Upper lobe of right lung (tissue), 1 donor: ENCODE data around the gene CAMK1D. TPM values are rescaled to one million over a fixed set of nuclear protein-coding genes. Genes with fewer than 3 reads are reported as not detected.

ENCODE experiments used
- ATAC-seq: fragments of 200-7000 bp; cut with Tn5 transposase; one replicate; pipeline ENCODE4 v1.9.1; 2020; ENCODE audit warnings: mild to moderate bottlenecking, moderate library complexity
- DNase-seq: peaks from one replicate; pipeline ENCODE4 v3.0.0-alpha.2; 2020
- H3K27ac ChIP-seq: fragments of 200-600 bp; one replicate; pipeline ENCODE4 v1.8.0; 2022
- H3K27me3 ChIP-seq: fragments of 200-600 bp; one replicate; pipeline ENCODE4 v1.8.0; 2022; ENCODE audit warnings: mild to moderate bottlenecking
- H3K36me3 ChIP-seq: fragments of 200-600 bp; one replicate; pipeline ENCODE4 v1.8.0; 2022
- H3K4me1 ChIP-seq: fragments of 200-600 bp; one replicate; pipeline ENCODE4 v1.8.0; 2022
- H3K4me3 ChIP-seq: fragments of 200-600 bp; one replicate; pipeline ENCODE4 v1.8.0; 2022; ENCODE audit warnings: mild to moderate bottlenecking
- H3K9me3 ChIP-seq: fragments of 200-600 bp; one replicate; pipeline ENCODE4 v1.8.0; 2022
- intact Hi-C: fragments of 100-400 bp; cut with DNase I; formaldehyde crosslinking; loops from one replicate; pipeline ENCODE4 v1.11.0; 2022
- total RNA-seq: library from RNA; stranded (reverse); fragmentation: NEBNext Ultra II Directional; extraction: Animal tissue kit (Norgen Biotek cat#: 25700); gene quantifications from one replicate; pipeline ENCODE4 v1.2.1, GENCODE V29; 2021
- TF ChIP-seq, protein P1 (sequence below): fragments of 200-600 bp; IDR thresholded peaks from one replicate; pipeline ENCODE4 v1.8.0; 2022; ENCODE audit warnings: antibody characterized with exemption
- donor health status: DM: no; HTN: yes; CAD: no; lungs with severe emphysema.

The CAMK1D gene
- total RNA-seq, 1 donor from 2014 or later, result 17.1 TPM

DNA sequence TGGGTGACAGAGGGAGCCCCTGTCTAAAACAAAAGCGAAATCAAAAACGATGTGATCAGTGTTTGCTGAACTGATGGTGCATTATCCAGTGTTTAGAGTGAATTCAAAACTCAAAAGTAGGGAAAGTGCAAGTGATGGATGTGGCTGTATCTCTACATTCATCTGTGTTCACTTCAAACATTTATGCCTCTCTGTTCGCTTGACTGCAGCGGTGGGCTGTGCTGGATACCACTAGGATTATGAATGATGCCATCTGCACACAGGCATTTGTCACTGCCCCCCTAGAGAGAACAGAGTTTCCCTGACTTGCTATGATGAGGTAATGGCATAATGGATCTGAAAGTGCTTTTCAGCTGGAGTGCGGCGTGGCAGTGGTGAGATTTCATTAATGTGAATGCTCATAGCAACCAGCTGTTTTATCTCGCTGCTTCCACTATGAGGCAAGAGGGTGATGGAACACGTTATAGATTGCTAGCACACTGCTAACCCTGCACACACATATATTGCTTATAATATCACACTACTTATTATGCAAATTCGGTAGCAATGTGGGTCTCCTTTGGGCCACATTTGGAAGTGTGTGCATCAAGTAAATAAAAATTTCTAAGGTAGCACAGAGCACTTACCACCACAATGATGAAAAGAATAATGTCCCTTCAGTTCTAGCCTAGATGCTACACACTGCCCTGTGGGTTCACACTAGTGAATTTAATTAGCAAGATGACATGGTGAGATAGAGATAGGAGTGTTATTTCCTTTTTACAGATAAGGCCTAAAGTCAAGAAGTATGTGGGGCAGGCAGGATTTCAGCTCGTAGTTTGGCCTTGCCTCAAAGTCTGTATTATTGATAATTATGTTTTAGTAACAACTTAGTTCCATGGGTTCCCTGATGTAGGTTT, 164.7 kb downstream of the CAMK1D start:
- Histone ChIP-seq H3K4me1 (no peaks in the 10 kb centered on the region), H3K9me3 (no peaks in the 10 kb centered on the region), H3K27ac (no peak overlapping the region), H3K36me3 (no peaks in the 10 kb centered on the region), H3K27me3 (no peaks in the 10 kb centered on the region), H3K4me3 (no peak overlapping the region)
- TF ChIP-seq, protein P1, sequence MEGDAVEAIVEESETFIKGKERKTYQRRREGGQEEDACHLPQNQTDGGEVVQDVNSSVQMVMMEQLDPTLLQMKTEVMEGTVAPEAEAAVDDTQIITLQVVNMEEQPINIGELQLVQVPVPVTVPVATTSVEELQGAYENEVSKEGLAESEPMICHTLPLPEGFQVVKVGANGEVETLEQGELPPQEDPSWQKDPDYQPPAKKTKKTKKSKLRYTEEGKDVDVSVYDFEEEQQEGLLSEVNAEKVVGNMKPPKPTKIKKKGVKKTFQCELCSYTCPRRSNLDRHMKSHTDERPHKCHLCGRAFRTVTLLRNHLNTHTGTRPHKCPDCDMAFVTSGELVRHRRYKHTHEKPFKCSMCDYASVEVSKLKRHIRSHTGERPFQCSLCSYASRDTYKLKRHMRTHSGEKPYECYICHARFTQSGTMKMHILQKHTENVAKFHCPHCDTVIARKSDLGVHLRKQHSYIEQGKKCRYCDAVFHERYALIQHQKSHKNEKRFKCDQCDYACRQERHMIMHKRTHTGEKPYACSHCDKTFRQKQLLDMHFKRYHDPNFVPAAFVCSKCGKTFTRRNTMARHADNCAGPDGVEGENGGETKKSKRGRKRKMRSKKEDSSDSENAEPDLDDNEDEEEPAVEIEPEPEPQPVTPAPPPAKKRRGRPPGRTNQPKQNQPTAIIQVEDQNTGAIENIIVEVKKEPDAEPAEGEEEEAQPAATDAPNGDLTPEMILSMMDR, result no peak
- ATAC-seq (no peak), DNase-seq (no peak)
- intact Hi-C loops, result no loop called here

DNA sequence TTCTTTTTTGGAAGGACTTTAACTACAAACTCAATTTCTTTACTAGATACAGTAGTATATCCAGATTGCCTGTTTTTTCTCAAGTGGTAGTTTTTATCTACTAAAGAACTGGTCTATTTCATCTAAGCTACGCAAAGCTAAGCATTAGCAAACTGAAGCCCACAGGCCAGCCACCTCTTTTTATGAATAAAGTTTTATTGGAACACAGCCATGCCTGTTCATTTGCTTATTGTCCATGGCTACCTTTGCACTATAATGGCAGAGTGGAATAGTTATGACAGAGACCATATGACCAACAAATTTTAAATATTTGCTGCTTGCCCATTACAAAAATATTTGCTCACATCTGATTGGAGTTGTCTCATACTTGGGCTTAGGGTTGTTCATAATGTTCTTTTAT, 168.7 kb downstream of the CAMK1D start:
- ATAC-seq (no peak), DNase-seq (no peak)
- no peaks in the 10 kb centered on the region for H3K9me3 ChIP-seq
- H3K4me1 ChIP-seq, result no peaks in the 10 kb centered on the region
- H3K36me3 ChIP-seq, result no peaks in the 10 kb centered on the region
- no peak overlapping the region for H3K27ac ChIP-seq
- TF ChIP-seq, protein P1, result no peak
- intact Hi-C loops, result no loop called here
- H3K27me3 ChIP-seq, result no peaks in the 10 kb centered on the region
- H3K4me3 ChIP-seq, result no peak overlapping the region

DNA sequence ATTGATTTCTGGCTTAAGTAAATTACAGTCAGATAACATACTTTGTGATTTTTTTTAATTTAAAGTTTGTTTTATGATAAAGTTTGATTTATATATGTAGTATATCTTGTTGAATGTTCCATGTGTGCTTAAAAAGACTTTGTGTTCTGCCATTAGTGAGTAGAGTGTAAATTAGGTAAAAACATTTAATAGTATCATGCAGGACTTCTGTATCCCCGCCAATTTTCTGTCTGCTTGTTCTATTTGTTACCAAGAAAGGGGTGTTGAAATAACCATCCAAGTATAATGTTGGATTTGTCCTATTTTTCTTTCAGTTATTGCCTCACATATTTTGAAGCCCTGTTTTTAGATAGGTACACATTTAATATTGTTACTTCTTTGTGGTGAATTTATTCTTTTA, 172.1 kb downstream of the CAMK1D start:
- H3K27me3 ChIP-seq, result no peaks in the 10 kb centered on the region
- no peak for ATAC-seq
- TF ChIP-seq, protein P1, result no peak

DNA sequence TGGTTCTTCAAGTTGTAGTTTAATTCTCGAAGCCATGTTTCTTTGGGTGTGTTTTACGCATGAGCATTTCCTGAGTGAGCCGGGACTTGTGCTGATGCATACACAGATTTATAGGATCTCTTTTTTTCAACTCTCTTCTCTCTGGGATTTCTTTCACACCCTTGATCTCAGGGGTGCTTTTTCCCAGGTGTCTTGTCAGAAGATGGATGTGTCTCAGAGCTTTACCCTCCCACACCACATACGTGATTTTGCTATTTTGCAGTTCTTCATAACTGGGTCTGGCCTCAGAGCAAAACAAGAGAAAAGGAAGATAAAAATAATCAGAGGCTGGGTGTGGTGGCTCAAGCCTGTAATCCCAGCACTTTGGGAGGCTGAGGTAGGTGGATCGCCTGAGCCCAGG, 177.0 kb downstream of the CAMK1D start:
- Histone ChIP-seq H3K9me3 (no peaks in the 10 kb centered on the region), H3K36me3 (no peaks in the 10 kb centered on the region), H3K4me1 (no peaks in the 10 kb centered on the region), H3K4me3 (no peak overlapping the region), H3K27me3 (no peaks in the 10 kb centered on the region), H3K27ac (no peak overlapping the region)
- TF ChIP-seq, protein P1, result no peak
- DNase-seq (no peak), ATAC-seq (no peak)
- intact Hi-C loops, result no loop called here

More for the DNA sequence above, 172.1 kb downstream of the CAMK1D start:
- Histone ChIP-seq H3K27ac (no peak overlapping the region), H3K4me3 (no peak overlapping the region), H3K36me3 (no peaks in the 10 kb centered on the region), H3K9me3 (no peaks in the 10 kb centered on the region), H3K4me1 (no peaks in the 10 kb centered on the region)
- DNase-seq, result no peak
- intact Hi-C loops, result no loop called here

DNA sequence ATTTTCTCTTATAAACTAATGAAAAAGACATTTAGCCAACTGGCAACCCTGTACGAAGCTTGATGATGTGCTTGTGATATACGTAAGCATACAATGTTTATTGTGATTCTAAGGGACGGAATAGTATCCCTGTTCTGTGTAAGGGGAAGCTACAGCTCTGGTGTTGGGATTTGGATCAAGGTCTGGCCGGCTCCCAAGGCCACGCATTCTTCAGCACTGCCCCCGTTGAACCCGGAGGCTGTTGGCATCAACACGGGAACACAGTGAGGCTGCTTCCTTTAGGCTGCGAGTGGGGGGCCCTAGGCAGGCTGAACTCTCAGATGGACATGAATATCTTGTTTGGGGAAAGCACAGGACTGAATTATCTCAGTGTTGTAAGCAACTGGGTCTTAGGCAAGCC, 180.6 kb downstream of the CAMK1D start:
- Histone ChIP-seq H3K36me3 (no peaks in the 10 kb centered on the region), H3K4me1 (no peaks in the 10 kb centered on the region), H3K9me3 (no peaks in the 10 kb centered on the region), H3K27ac (no peak overlapping the region), H3K4me3 (no peak overlapping the region), H3K27me3 (no peaks in the 10 kb centered on the region)
- no peak for ATAC-seq
- TF ChIP-seq, protein P1, result no peak
- no peak for DNase-seq
- intact Hi-C loops, result no loop called here
